GM19023 (cell line): ENCODE data around the gene PAFAH1B2.
"Not testable (repeated sequence)": the region's sequence is repeated elsewhere in the genome, so short reads cannot be mapped to it uniquely, and the experiment has no call there.

Source experiments
- ATAC-seq: cut with Tn5 transposase; IDR thresholded peaks from one replicate; pipeline ENCODE4 v1.9.1; 2021; ENCODE audit warnings: mild to moderate bottlenecking, moderate library complexity; ENCODE audit not compliant: unreplicated experiment

The PAFAH1B2 gene

GRCh38 chr11:117126223-117126965 lies 17.7 kb upstream of the PAFAH1B2 start:
- ATAC-seq, result no peak

DNA sequence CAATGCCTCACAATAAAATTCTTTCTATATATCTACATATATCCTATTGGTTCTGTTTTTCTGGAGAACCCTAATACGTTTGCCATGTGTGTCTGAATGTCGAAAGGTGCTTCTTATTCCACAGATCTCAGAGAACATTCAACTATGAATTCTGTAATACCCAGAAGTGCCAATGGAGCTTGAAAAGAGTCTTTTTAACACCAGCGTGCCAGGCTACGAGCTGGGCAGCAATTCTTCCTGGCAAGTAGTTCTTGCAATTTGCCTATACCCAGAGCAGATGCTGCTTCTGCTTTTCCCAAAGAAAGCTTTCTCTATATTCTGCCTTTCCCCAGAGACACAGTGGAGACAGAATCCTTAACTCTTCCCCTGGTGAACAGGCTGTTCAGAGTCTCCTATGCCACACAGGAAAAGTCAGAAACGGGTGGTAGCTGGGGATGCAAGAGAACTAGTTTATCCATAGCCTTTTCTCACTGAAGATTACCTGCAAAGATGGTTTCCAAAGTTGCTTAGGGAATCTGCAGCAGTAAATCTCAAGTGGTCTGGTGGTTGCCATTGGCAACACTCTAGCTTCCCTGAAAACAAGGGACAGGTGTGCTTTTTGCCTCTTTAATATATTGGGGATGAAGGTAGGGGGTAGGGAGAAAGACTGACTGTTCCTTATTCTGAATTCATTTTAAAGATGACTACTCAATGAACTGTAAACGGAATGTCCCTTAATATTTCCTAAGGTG lies 16.8 kb upstream of the PAFAH1B2 start:
- no peak for ATAC-seq

DNA sequence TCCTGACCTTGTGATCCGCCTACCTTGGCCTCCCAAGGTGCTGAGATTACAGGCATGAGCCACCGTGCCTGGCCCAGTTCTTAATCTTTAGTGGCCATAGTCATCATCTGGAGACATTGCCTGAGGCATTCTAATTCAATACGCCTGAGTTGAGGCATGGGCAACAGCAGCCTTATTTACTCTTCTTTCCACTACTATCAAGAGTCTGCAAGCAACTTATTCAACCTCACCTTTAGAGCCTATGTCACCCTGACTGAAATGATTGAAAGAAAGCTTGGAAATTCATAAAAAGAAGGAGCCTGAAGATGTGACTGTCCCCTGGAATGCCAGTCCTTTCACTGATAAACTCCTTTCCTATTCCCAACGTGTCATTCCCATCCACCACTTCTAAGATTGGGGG lies 15.8 kb upstream of the PAFAH1B2 start:
- no peak for ATAC-seq

DNA sequence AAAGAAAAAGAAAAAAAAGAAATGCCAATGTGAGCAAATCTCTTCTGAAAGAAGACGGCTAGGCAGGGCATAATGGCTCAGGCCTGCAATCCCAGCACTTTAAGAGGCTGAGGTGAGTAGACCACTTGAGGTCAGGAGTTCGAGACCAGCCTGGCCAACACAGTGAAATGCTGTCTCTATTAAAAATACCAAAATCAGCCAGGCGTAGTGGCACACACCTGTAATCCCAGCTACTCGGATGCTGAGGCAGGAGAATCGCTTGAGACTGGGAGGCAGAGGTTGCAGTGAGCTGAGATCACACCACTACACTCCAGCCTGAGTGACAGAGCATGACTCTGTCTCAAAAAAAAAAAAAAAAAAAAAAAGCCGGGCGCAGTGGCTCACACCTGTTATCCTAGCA lies 13.7 kb upstream of the PAFAH1B2 start:
- not testable (repeated sequence) for ATAC-seq

DNA sequence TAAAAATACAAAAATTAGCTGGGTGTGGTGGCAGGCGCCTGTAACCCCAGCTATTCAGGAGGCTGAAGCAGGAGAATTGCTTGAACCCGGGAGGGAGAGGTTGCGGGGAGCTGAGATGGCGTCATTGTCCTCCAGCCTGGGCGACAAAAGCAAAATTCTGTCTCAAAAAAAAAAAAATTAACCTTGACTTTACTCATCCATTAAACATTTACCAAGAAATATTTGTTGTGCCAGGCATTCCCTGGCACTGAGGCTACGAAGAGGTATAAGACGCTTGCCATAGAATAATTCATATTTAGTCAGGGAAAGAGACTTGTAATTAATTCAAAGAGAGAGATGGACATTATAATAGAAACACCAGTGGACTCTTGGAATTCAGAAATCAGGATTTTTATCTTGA lies 13.2 kb upstream of the PAFAH1B2 start:
- ATAC-seq, result no peak

DNA sequence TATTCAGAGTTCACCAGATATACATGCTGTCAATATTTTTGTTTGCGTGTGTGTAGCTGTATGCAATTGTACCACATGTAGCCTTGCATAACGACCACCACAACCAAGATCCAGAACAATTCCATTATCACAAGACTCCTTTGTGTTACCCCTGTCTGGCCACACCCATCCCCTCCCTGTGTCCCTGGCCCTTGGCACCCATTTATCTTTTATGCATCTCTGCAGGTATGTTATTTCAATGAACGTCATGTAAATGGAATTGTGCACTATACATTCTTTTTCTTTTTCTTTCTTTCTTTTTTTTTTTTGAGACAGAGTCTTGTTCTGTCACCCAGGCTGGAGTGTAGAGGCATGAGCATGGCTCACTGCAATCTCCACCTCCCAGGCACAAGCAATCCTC lies 9.7 kb upstream of the PAFAH1B2 start:
- ATAC-seq, result no peak

GRCh38 chr11:117134979-117135378 lies 9.1 kb upstream of the PAFAH1B2 start:
- not testable (repeated sequence) for ATAC-seq

GRCh38 chr11:117137223-117138086 lies 6.6 kb upstream of the PAFAH1B2 start:
- not testable (repeated sequence) for ATAC-seq

GRCh38 chr11:117143390-117143789 lies 697 bp upstream of the PAFAH1B2 start:
- ATAC-seq, result no peak

GRCh38 chr11:117144477-117145392 lies 648 bp downstream of the PAFAH1B2 start:
- ATAC-seq, result peak; percentile 54

DNA sequence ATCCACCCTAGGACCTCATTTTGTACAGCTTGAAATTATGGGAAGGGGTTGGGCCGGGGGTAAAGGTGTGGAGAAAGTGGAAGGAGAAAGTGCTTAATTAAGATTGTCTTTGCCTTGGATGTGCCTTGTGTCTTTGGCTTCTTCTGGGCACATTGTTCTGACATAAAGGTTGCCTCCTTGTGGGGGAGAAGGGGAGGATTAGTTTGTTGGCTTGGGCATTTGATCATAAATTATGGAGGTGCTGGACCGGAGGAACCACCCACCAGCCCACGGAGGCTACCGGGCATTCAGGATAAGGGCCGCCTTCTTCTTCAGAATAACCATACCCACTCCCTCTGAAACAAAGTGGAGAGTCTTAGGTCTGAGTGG lies 1.3 kb downstream of the PAFAH1B2 start:
- no peak for ATAC-seq

- ATAC-seq, result no peak
Observed at GRCh38 chr11:117146521-117146920, 2.4 kb downstream of the PAFAH1B2 start.

DNA sequence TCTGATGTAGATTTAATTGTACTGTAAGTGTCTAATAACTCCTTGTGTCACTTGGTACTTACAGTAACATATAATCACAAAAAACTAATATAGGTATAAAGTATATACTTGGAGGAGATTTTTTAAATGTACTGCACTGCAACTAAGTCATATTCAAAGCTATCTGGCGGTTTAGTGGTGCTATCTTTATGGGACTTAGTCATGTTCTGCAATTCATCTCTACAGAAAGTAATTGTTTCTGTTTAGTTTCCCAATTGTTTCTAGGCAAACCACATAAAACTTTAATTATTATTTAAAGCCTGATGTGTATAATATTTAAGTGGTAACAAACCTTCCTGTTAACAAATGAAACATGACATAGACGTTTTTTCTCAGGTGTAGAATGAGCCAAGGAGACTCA lies 8.0 kb downstream of the PAFAH1B2 start:
- no peak for ATAC-seq

DNA sequence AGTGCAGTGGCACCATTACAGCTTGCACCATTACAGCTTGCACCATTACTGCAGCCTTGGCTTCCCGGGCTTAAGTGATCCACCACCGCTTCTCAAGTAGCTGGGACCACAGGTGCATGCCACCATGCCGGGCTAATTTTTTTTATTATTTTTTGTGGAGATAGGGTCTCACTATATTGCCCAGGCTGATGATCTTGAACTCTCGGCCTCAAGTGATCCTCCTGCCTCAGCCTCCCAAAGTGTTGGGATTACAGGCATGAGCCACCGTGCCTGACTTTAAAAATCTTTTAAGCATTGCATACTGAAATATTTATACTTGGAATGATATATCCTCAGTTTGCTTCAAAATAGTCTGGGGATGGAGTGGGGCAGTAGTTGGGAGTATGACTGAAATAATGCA lies 10.4 kb downstream of the PAFAH1B2 start:
- ATAC-seq, result no peak

DNA sequence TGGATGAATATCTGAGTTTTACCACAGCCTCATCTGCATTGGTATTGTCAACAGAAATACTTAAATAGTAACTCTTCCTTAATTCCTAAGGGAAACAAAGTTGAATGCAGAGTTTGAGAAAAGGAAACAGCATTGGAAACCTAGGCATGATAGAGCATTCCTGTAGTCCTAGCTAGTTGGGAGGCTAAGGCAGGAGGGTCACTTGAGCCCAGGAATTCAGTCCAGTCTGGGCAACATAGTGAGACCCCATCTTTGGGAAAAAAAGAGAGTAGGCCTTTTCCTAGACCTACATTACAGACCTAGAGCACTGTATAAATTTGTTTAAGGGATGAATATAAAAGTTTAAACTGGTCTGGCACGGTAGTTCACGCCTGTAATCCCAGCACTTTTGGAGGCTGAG lies 13.4 kb downstream of the PAFAH1B2 start:
- ATAC-seq, result no peak

DNA sequence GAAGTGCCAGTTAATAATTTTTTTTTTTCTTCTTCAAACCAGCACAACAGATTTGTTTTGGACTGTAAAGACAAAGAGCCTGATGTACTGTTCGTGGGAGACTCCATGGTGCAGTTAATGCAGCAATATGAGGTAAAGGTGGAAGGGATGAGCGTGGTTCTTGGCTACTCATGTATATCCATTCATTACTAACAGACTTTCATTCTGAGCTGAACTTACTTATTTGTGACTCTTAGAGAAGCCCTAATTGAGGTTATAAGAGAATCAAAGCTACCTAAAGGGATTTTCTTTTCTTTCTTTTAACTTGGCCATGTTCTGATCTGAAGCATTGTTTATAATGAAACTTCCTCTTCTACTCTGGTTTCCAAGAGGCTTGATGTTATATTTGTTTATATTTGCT lies 15.8 kb downstream of the PAFAH1B2 start:
- ATAC-seq, result no peak

- no peak for ATAC-seq
Observed at GRCh38 chr11:117160826-117161225, 16.7 kb downstream of the PAFAH1B2 start.

DNA sequence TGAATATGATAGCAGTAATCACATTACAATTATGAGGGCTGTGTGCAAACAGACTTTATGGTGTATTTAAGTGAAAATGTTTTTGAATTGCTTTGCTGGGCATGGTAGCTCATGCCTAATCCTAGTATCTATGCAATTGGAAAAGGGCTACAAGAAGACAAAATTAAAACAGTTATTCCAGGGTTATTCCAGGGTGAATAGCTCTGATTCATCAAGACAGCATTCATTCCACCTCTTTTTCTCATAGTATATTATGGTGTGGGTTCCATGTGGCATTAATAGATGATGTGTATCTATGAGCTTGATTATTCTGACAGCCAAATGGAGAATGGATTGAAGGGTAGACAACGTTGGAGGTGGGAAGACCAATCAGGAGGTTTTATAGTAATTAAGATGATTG lies 22.4 kb downstream of the PAFAH1B2 start:
- no peak for ATAC-seq

DNA sequence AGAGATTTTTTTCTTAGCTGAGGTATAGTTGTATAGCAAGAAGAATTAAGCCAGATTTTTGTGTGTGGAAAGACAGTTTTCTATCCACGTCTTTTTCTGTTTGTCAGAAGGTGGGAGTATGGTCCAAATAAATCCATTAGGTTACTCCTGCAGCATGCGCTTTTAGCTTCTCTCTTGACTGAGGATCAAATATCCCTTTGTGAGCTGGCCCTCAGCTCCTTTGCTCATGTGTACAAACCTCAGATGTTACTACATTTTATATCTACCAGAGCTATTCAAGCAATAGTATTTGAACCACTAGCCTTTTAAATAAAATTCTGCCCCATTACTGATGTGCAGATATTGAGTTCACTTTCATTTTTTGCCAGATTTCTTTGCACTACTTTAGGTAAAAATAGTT lies 25.6 kb downstream of the PAFAH1B2 start:
- ATAC-seq, result no peak

GRCh38 chr11:117170210-117170609 lies 26.1 kb downstream of the PAFAH1B2 start:
- ATAC-seq, result no peak

- no peak for ATAC-seq
Observed at GRCh38 chr11:117171007-117171403, 26.9 kb downstream of the PAFAH1B2 start.
